Natural killer cell (primary cell): ENCODE measurements around the gene MSI2. TPM values are rescaled to one million over a fixed set of nuclear protein-coding genes. Genes with fewer than 3 reads are reported as not detected.

Experiments
- ATAC-seq, 3 donors: fragments of 150-1000 bp in 2 of 3; fragments of 200-7000 bp in 1 of 3; cut with Tn5 transposase; 1 replicate in 1 of 3; 2 replicates in 2 of 3; pipeline ENCODE4 v1.10.0; 2021; ENCODE audit warnings: mild to moderate bottlenecking in 2 of 3, moderate library complexity in 2 of 3
- DNase-seq, 2 donors: peaks; one replicate each; pipeline versions ENCODE4 v3.0.0 to v3.0.0-alpha.2; 2013 to 2021; ENCODE audit warnings: mixed read lengths in 1 of 2
- H3K27ac ChIP-seq: one replicate; pipeline ENCODE4 v1.5.1; 2013; ENCODE audit warnings: mild to moderate bottlenecking, low read length
- H3K27me3 ChIP-seq: one replicate; pipeline ENCODE4 v1.6.1; 2013; ENCODE audit warnings: low read length; ENCODE audit not compliant: control insufficient read depth, insufficient read depth
- H3K36me3 ChIP-seq: one replicate; pipeline ENCODE4 v1.6.1; 2013; ENCODE audit warnings: low read length; ENCODE audit not compliant: control insufficient read depth, insufficient read depth
- H3K4me1 ChIP-seq: one replicate; pipeline ENCODE4 v1.6.1; 2013; ENCODE audit warnings: low read length; ENCODE audit not compliant: control insufficient read depth, insufficient read depth
- H3K4me3 ChIP-seq: one replicate; pipeline ENCODE4 v1.5.1; 2013; ENCODE audit warnings: low read length
- H3K9me3 ChIP-seq: one replicate; pipeline ENCODE4 v1.6.1; 2013; ENCODE audit warnings: low read length; ENCODE audit not compliant: control insufficient read depth, insufficient read depth
- H3K27ac Mint-ChIP-seq, 2 donors: one replicate each; pipeline ENCODE4 v1.8.0; 2022; ENCODE audit warnings: mild to moderate bottlenecking in 2 of 2, mixed read lengths in 2 of 2, moderate library complexity in 1 of 2
- H3K27me3 Mint-ChIP-seq, 2 donors: one replicate each; pipeline ENCODE4 v1.8.0; 2022; ENCODE audit warnings: low read depth in 2 of 2, mixed read lengths in 2 of 2
- H3K36me3 Mint-ChIP-seq: one replicate; pipeline ENCODE4 v1.8.0; 2022; ENCODE audit warnings: mixed read lengths
- H3K4me1 Mint-ChIP-seq, 2 donors: one replicate each; pipeline ENCODE4 v1.8.0; 2022; ENCODE audit warnings: mixed read lengths in 2 of 2
- H3K4me3 Mint-ChIP-seq: one replicate; pipeline ENCODE4 v1.8.0; 2022; ENCODE audit warnings: mild to moderate bottlenecking, moderate library complexity, mixed read lengths
- H3K9me3 Mint-ChIP-seq, 2 donors: one replicate each; pipeline ENCODE4 v1.8.0; 2022; ENCODE audit warnings: mixed read lengths in 2 of 2
- WGBS: methylation state at CpG from one replicate; pipeline ENCODE4 v1.1.7; 2013; ENCODE audit warnings: missing lambda C conversion rate; ENCODE audit not compliant: insufficient coverage; 5-methylcytosine and 5-hydroxymethylcytosine counted together
- intact Hi-C: fragments of 100-400 bp; cut with micrococcal nuclease; formaldehyde crosslinking; loops from one replicate; pipeline ENCODE4 v1.14.2; 2022
- total RNA-seq, 4 donors: library from RNA; stranded (reverse); fragments of 120-200 nt in 1 of 4; gene quantifications; one replicate each; pipeline versions ENCODE4 v1.2.3 to v1.2.4, GENCODE V29; 2013 to 2022
- TF ChIP-seq, protein P1 (sequence below): fragments of 200-600 bp; IDR thresholded peaks from one replicate; pipeline ENCODE4 v1.8.0; 2022; ENCODE audit warnings: antibody characterized with exemption

The MSI2 gene
- total RNA-seq, 3 donors from 2014 or later (not counting 1 experiment from before 2014, with no cell fraction given): 95.5 to 145 (median 96.8) TPM

DNA sequence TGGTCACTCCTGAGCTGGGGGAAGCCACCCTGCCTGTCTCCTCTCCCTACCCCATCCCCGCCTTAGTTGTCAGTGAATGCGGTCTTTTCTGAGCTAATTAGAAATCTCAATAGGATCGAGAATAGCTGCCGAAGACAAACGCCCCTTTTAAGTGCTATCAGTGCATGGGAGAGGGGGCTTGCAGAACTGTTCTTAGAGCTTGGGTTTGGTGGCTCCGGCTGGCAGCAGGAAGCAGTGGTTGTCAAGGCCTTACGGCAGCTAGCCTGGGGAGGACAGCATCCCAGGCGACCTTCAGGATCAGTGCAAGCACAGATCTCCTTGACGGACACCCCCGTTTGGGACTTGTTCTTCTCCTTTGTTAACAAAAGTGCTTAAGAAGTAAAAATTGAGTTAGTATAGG, 293.7 kb downstream of the MSI2 start:
- no peak overlapping the region for H3K4me3 ChIP-seq
- no peak overlapping the region for H3K27ac ChIP-seq
- Mint-ChIP-seq H3K36me3 (no peaks in the 10 kb centered on the region), H3K27me3 (peaks cover 14% of the 10 kb centered on the region in 2 donors), H3K27ac (no peak overlapping the region), H3K9me3 (no peaks in the 10 kb centered on the region), H3K4me3 (no peak overlapping the region), H3K4me1 (peaks cover 22 to 42% of the 10 kb centered on the region in 2 donors)
- H3K4me1 ChIP-seq: peaks cover 28% of the 10 kb centered on the region
- H3K9me3 ChIP-seq: no peaks in the 10 kb centered on the region
- DNase-seq (no peak), ATAC-seq (no peak)
- no peaks in the 10 kb centered on the region for H3K36me3 ChIP-seq
- H3K27me3 ChIP-seq: no peaks in the 10 kb centered on the region
- TF ChIP-seq, protein P1, sequence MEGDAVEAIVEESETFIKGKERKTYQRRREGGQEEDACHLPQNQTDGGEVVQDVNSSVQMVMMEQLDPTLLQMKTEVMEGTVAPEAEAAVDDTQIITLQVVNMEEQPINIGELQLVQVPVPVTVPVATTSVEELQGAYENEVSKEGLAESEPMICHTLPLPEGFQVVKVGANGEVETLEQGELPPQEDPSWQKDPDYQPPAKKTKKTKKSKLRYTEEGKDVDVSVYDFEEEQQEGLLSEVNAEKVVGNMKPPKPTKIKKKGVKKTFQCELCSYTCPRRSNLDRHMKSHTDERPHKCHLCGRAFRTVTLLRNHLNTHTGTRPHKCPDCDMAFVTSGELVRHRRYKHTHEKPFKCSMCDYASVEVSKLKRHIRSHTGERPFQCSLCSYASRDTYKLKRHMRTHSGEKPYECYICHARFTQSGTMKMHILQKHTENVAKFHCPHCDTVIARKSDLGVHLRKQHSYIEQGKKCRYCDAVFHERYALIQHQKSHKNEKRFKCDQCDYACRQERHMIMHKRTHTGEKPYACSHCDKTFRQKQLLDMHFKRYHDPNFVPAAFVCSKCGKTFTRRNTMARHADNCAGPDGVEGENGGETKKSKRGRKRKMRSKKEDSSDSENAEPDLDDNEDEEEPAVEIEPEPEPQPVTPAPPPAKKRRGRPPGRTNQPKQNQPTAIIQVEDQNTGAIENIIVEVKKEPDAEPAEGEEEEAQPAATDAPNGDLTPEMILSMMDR: no peak
- intact Hi-C loops: no loop called here
- WGBS: 81% methylated on average over 10 of the region's 10 CpGs

DNA sequence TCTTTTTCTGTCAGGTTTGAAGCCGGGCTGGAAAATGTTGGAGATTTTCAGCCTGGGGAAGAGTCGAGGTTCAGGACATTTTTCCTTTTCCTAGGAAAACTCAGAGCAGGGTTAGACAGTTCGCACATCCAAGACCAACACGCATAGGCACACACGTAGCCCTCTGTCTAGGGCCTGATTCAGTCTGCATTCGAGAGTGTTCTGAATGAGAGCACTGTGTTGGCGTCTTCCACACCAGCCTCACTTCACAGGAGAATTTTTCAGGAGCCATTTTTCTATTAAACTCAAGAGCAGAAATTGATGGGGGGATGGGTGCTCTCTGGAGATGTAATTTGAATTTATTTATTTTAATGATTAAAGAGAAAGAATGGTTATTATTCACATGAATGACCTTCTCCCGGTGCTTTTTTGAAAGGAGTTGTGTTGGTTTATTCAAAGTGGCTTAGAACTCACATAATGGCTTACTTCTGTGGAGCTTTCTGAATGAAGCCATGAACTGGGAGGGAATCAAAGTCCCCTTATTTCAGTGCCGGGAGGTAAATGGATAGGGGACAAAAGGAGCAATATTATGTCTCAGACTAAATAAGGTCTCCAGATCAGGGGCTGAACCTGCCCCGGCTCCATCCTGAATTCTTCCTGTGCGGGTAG, 294.5 kb downstream of the MSI2 start:
- H3K4me1 Mint-ChIP-seq: peaks cover 22 to 50% of the 10 kb centered on the region in 2 donors
- no peaks in the 10 kb centered on the region for H3K36me3 Mint-ChIP-seq
- Histone ChIP-seq H3K9me3 (no peaks in the 10 kb centered on the region), H3K4me1 (peaks cover 28% of the 10 kb centered on the region), H3K36me3 (no peaks in the 10 kb centered on the region), H3K27me3 (no peaks in the 10 kb centered on the region), H3K27ac (peak overlapping the region; percentile 51), H3K4me3 (no peak overlapping the region)
- intact Hi-C loops: no loop called here
- TF ChIP-seq, protein P1: no peak
- ATAC-seq (no peak), DNase-seq (no peak)
- H3K4me3 Mint-ChIP-seq: no peak overlapping the region
- H3K27me3 Mint-ChIP-seq: peaks cover 14 to 21% of the 10 kb centered on the region in 2 donors
- H3K27ac Mint-ChIP-seq: no peak overlapping the region
- H3K9me3 Mint-ChIP-seq: no peaks in the 10 kb centered on the region
- WGBS: 87% methylated on average over 10 of the region's 11 CpGs

DNA sequence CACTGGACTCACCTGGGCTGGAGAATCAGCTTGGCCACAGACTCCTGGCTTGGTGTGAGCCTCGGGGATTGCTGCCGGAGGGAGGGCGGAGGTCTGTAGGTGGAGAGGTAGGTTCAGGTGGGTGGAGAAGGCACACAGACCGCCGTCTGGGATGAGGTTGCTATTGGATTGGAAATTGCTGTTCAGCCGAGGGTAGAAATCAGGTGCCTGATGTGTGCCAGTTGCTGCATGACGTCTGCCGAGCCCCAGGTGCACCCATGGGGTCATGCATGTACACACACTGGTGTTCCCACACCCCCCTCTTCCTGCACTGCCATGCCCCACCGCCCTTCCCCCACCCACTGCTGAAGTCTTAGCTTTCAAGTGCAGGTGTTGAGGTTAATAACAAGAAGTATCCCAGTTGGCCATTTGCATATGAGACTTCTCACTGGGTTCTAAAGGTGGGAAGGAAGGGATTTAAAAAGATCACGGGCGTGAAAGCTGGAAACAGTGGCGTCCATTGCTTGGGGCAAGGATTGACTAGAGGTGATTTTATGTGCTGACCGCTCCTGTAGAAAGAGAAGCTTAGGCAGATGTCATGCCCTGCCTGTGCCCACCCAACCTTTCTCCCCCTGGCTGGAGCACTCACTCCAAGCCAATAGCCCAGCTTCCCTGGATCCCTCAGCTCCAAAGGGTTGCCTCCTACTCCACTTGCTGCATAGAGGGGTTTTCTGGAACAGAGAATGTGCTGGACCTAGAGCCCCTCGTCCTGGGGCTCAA, 295.2 kb downstream of the MSI2 start:
- Mint-ChIP-seq H3K9me3 (no peaks in the 10 kb centered on the region), H3K27me3 (peaks cover 14 to 23% of the 10 kb centered on the region in 2 donors), H3K36me3 (no peaks in the 10 kb centered on the region), H3K27ac (no peak overlapping the region), H3K4me3 (no peak overlapping the region), H3K4me1 (peaks cover 22 to 48% of the 10 kb centered on the region in 2 donors)
- H3K4me1 ChIP-seq: peaks cover 28% of the 10 kb centered on the region
- TF ChIP-seq, protein P1: no peak
- H3K36me3 ChIP-seq: no peaks in the 10 kb centered on the region
- no peaks in the 10 kb centered on the region for H3K27me3 ChIP-seq
- WGBS: 69% methylated on average over 13 of the region's 14 CpGs
- H3K27ac ChIP-seq: peak overlapping the region; percentile 64
- intact Hi-C loops: no loop called here
- H3K9me3 ChIP-seq: no peaks in the 10 kb centered on the region
- DNase-seq: peak in 1 of 2 donors; percentile 50
- H3K4me3 ChIP-seq: no peak overlapping the region
- peak in 1 of 3 donors; percentile 25 for ATAC-seq
